IMR-90 (cell line): ENCODE data around the gene ADAMTS14.

Source experiments
- BHLHE40 ChIP-seq: fragments of 150-350 bp; IDR thresholded peaks from 2 replicates; pipeline ENCODE4 v1.6.1; 2016; ENCODE audit warnings: mild to moderate bottlenecking, low read depth, low read length
- CEBPB ChIP-seq: IDR thresholded peaks from 2 replicates; pipeline ENCODE4 v1.6.1; 2012; ENCODE audit warnings: low read depth, low read length, improper control_type of control experiment
- MXI1 ChIP-seq: IDR thresholded peaks from 2 replicates; pipeline ENCODE4 v1.6.1; 2012; ENCODE audit warnings: low read depth, mild to moderate bottlenecking, low read length, moderate library complexity, borderline replicate concordance
- POLR2A ChIP-seq: IDR thresholded peaks from 2 replicates; pipeline ENCODE4 v1.6.1; 2012; ENCODE audit warnings: mild to moderate bottlenecking, low read depth, low read length
- RAD21 ChIP-seq: IDR thresholded peaks from 2 replicates; pipeline ENCODE4 v1.6.1; 2012; ENCODE audit warnings: low read length, improper control_type of control experiment
- SMC3 ChIP-seq: fragments of 150-350 bp; IDR thresholded peaks from 2 replicates; pipeline ENCODE4 v1.6.1; 2016; ENCODE audit warnings: low read depth, mild to moderate bottlenecking, antibody characterized with exemption, low read length, moderate library complexity
- TF ChIP-seq, protein P1 (sequence below): conservative IDR thresholded peaks from 2 replicates; pipeline ENCODE4 v1.5.1; 2012; ENCODE audit warnings: mild to moderate bottlenecking, low read depth, low read length, improper control_type of control experiment

DNA sequence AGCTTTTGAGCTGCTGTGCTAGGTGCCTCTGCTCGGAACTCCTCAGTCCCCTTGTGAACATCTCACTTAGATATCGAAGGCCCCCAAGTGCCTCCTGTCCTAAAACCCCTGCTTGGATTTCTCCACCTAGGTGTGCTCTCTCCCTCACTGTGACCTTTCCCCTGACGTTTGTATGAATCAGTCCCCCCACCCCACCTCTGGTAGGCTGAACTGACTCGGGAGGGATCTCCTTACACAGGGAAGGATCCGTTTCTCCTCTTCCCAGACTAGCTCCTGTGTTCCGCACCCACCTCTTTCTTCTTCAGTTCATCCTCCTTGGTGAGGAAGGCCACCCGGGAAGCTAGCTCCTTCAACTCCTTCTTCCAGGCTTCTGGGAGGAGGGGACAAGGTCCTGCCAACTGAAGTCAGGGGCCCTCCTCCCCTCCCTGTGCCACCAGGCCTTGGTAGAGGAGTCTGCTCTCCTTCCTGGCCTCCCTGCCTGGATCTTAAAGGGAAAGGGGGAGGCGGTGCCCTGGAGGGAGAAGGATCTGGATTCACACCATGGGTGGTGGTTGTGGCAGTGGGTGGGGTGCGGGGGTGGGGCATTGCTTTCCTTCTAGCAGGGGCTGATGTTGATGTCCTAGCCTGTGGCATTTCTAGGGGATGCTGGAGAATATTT is 106.1 kb downstream of the ADAMTS14 start:
- TF ChIP-seq, protein P1, sequence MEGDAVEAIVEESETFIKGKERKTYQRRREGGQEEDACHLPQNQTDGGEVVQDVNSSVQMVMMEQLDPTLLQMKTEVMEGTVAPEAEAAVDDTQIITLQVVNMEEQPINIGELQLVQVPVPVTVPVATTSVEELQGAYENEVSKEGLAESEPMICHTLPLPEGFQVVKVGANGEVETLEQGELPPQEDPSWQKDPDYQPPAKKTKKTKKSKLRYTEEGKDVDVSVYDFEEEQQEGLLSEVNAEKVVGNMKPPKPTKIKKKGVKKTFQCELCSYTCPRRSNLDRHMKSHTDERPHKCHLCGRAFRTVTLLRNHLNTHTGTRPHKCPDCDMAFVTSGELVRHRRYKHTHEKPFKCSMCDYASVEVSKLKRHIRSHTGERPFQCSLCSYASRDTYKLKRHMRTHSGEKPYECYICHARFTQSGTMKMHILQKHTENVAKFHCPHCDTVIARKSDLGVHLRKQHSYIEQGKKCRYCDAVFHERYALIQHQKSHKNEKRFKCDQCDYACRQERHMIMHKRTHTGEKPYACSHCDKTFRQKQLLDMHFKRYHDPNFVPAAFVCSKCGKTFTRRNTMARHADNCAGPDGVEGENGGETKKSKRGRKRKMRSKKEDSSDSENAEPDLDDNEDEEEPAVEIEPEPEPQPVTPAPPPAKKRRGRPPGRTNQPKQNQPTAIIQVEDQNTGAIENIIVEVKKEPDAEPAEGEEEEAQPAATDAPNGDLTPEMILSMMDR: no peak
- TF ChIP-seq POLR2A (no peak), RAD21 (no peak), CEBPB (no peak), SMC3 (no peak), BHLHE40 (no peak), MXI1 (no peak)
